Brain microvascular endothelial cell (primary cell): ENCODE data around the gene CSK.
A peak's percentile ranks its signal among the peaks of the same experiment; 100 is the strongest.

Experiments used
- DNase-seq: peaks from one replicate; pipeline ENCODE4 v3.0.0-alpha.2; 2020
- H3K27ac ChIP-seq: fragments of 250-450 bp; sonication (Bioruptor Pico); 2 replicates; pipeline ENCODE4 v1.5.1; 2020; ENCODE audit warnings: mild to moderate bottlenecking, moderate library complexity
- H3K27me3 ChIP-seq: fragments of 250-450 bp; sonication (Bioruptor Pico); replicated peaks from 2 replicates; pipeline ENCODE4 v1.5.1; 2020; ENCODE audit warnings: mild to moderate bottlenecking
- H3K36me3 ChIP-seq: fragments of 250-450 bp; sonication (Bioruptor Pico); replicated peaks from 2 replicates; pipeline ENCODE4 v1.5.1; 2020; ENCODE audit warnings: mild to moderate bottlenecking
- H3K4me3 ChIP-seq: 2 replicates; pipeline ENCODE4 v1.5.1; 2011; ENCODE audit warnings: low read depth, mild to moderate bottlenecking, control low read depth, low read length, moderate library complexity
- CTCF ChIP-seq: IDR thresholded peaks from 2 replicates; pipeline ENCODE4 v1.5.1; 2011; ENCODE audit warnings: low read depth, mild to moderate bottlenecking, moderate library complexity, low read length, control low read depth, inconsistent platforms; ENCODE audit errors: missing control alignments
- in situ Hi-C: cut with HindIII; loops from 2 replicates; pipeline ENCODE4 v1.10.0; 2017; ENCODE audit warnings: low sequenced_read_pairs, low pct_ligation_motif_present

Gene CSK

GRCh38 chr15:74768099-74768770 lies 13.6 kb upstream of the CSK start:
- H3K27ac ChIP-seq, result no peak overlapping the region
- no peaks in the 10 kb centered on the region for H3K27me3 ChIP-seq
- peak; percentile 13 for TF ChIP-seq CTCF
- H3K4me3 ChIP-seq, result no peak overlapping the region
- DNase-seq, result no peak
- H3K36me3 ChIP-seq, result no peaks in the 10 kb centered on the region
- in situ Hi-C loops, result loop anchor here (5.0 to 25.0 kb wide), 2 partner anchors 136 to 406 kb away; partner anchors contain the start of gene CYP11A1

GRCh38 chr15:74768771-74769342 lies 13.0 kb upstream of the CSK start:
- Histone ChIP-seq H3K36me3 (no peaks in the 10 kb centered on the region), H3K27ac (no peak overlapping the region), H3K4me3 (no peak overlapping the region), H3K27me3 (no peaks in the 10 kb centered on the region)
- peak; percentile 40 for DNase-seq
- peak; percentile 85 for TF ChIP-seq CTCF
- in situ Hi-C loops, result loop anchor here (5.0 to 25.0 kb wide), 2 partner anchors 137 to 407 kb away; partner anchors contain the start of gene CYP11A1

GRCh38 chr15:74769463-74770025 lies 12.3 kb upstream of the CSK start:
- DNase-seq, result no peak
- H3K27me3 ChIP-seq, result no peaks in the 10 kb centered on the region
- H3K36me3 ChIP-seq, result no peaks in the 10 kb centered on the region
- no peak overlapping the region for H3K4me3 ChIP-seq
- no peak for TF ChIP-seq CTCF
- in situ Hi-C loops, result loop anchor here (5.0 to 25.0 kb wide), 2 partner anchors 137 to 407 kb away; partner anchors contain the start of gene CYP11A1
- H3K27ac ChIP-seq, result no peak overlapping the region

GRCh38 chr15:74770211-74770903 lies 11.5 kb upstream of the CSK start:
- in situ Hi-C loops, result loop anchor here (25.0 kb wide), 1 partner anchor 408 kb away; the partner anchor contains the start of gene CYP11A1
- no peaks in the 10 kb centered on the region for H3K27me3 ChIP-seq

GRCh38 chr15:74773329-74773728 lies 8.6 kb upstream of the CSK start:
- Histone ChIP-seq H3K4me3 (no peak overlapping the region), H3K27me3 (no peaks in the 10 kb centered on the region), H3K27ac (no peak overlapping the region), H3K36me3 (no peaks in the 10 kb centered on the region)
- in situ Hi-C loops, result loop anchor here (25.0 kb wide), 1 partner anchor 411 kb away; the partner anchor contains the start of gene CYP11A1
- TF ChIP-seq CTCF, result no peak
- DNase-seq, result no peak

More at GRCh38 chr15:74770211-74770903, 11.5 kb upstream of the CSK start:
- no peak for DNase-seq
- Histone ChIP-seq H3K36me3 (no peaks in the 10 kb centered on the region), H3K4me3 (no peak overlapping the region), H3K27ac (no peak overlapping the region)
- TF ChIP-seq CTCF, result no peak
